ENCODE data around the gene SERPINA4.
"Not testable (repeated sequence)": the region's sequence is repeated elsewhere in the genome, so short reads cannot be mapped to it uniquely, and the experiment has no call there.

The SERPINA4 gene

DNA sequence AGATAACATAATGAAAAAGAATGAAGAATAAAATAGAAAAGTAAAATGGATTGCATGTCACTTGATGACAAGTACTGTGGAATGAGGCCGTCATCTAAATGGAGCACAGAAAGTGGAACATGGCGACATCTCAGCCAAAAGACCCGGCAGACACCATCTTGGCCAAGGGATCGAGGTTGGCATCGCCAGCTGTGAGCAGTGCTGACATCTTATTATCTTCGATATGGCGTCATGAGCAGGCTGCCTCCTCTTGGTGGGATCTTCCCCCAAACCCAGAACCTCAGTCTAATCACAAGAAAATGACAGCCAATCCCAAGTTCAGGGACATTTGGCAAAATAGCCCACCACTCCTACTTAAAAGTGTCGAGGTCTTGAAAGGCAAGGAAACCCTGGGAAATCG, 35.1 kb downstream of the SERPINA4 start:
- Histone ChIP-seq H3K36me3 (ENCODE audit: control insufficient read depth, low read depth, low read length) (no peaks in the 10 kb centered on the region), H3K9me3 (ENCODE audit: control insufficient read depth, low read depth, low read length) (no peaks in the 10 kb centered on the region), H3K9ac (ENCODE audit: low read length) (no peak overlapping the region), H3K4me1 (ENCODE audit: control insufficient read depth, low read depth, low read length) (peaks cover 4% of the 10 kb centered on the region), H3K27me3 (ENCODE audit: control insufficient read depth, insufficient read depth, low read length) (no peaks in the 10 kb centered on the region), H3K4me3 (ENCODE audit: low read length) (no peak overlapping the region), H3K27ac (ENCODE audit: low read length) (no peak overlapping the region)

DNA sequence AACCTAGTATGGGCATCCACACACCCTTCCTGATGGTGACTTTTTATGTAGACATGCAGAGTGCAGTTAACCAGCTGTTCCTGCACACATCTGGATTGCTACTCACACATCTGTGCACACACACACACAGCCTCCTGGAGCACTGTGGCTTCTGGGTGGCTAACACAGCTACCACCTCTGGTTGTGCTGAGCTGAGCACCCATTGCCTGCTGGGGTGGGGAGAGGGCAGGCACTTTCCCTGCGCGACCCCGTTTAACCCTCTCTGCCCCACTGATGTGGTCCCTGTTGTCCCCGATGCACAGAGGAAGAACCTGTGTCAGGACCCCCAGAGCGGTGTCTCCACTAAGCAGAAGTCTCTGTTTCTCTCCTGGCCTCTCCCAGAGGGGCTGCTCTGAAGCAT, 36.5 kb downstream of the SERPINA4 start:
- no peaks in the 10 kb centered on the region for H3K9me3 ChIP-seq (ENCODE audit: control insufficient read depth, low read depth, low read length)
- H3K4me1 ChIP-seq (ENCODE audit: control insufficient read depth, low read depth, low read length): peaks cover 7% of the 10 kb centered on the region
- no peak overlapping the region for H3K27ac ChIP-seq (ENCODE audit: low read length)
- no peak overlapping the region for H3K4me3 ChIP-seq (ENCODE audit: low read length)
- no peaks in the 10 kb centered on the region for H3K36me3 ChIP-seq (ENCODE audit: control insufficient read depth, low read depth, low read length)
- H3K27me3 ChIP-seq (ENCODE audit: control insufficient read depth, insufficient read depth, low read length): no peaks in the 10 kb centered on the region
- H3K9ac ChIP-seq (ENCODE audit: low read length): no peak overlapping the region

DNA sequence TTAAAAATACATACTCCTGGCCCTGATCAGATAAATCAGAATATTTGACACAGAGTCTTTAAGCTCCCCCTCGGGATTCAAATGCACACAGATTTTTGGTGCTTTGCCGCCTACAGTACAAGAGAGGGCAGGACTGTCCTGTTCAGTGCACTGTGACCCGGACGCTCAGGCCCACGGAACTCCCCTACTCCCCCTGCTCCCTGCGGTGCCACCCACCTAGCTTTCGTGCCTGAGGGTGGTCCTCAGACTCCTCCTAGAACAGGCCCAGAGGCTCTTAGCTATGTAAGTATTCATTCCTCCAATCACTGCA, 37.2 kb downstream of the SERPINA4 start:
- Histone ChIP-seq H3K36me3 (ENCODE audit: control insufficient read depth, low read depth, low read length) (no peaks in the 10 kb centered on the region), H3K27me3 (ENCODE audit: control insufficient read depth, insufficient read depth, low read length) (no peaks in the 10 kb centered on the region), H3K27ac (ENCODE audit: low read length) (no peak overlapping the region), H3K4me1 (ENCODE audit: control insufficient read depth, low read depth, low read length) (peaks cover 7% of the 10 kb centered on the region), H3K9me3 (ENCODE audit: control insufficient read depth, low read depth, low read length) (no peaks in the 10 kb centered on the region), H3K4me3 (ENCODE audit: low read length) (no peak overlapping the region), H3K9ac (ENCODE audit: low read length) (no peak overlapping the region)

DNA sequence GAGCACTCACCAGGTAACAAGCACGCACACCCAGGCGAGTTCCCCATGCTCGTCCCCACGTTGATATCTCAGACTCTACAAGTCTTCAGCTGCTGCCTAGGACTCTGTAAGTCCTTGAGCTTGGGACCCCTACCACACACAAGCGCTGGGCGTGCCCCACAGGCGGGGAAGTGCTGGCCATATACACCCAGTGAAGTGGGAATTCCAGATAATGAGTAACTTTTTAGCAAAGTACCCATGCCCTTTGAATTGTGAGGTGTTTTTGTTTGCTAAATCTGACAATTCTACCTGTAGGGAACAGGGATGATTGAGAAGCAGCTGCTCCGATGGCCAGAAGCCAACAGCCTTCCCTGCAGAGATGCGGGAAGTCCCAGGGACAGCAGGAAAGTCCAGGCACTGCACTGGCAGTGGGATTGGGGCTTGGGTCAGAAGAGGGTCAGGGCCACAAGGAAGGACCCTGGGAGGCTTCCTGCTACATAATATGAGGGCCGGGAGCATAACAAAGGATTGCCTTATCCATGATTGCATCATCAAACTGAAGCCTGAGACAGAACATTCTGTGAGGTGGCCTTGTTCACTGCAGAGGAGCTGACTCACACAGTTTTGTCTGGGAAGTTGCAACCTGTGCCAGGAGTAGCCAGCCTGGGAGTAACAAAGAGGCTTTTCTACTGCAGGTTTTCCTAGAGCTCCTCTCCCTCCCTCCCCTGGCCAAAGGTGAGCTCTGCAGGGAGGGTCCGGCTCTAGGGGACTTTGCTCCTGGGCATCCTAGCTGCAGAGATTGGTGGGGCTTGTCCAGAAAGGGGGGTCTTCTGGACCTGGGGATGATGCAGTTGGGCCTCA, 37.8 kb downstream of the SERPINA4 start:
- H3K4me3 ChIP-seq (ENCODE audit: low read length): no peak overlapping the region
- no peak overlapping the region for H3K27ac ChIP-seq (ENCODE audit: low read length)
- no peaks in the 10 kb centered on the region for H3K36me3 ChIP-seq (ENCODE audit: control insufficient read depth, low read depth, low read length)
- H3K9ac ChIP-seq (ENCODE audit: low read length): no peak overlapping the region
- peaks cover 7% of the 10 kb centered on the region for H3K4me1 ChIP-seq (ENCODE audit: control insufficient read depth, low read depth, low read length)
- H3K9me3 ChIP-seq (ENCODE audit: control insufficient read depth, low read depth, low read length): no peaks in the 10 kb centered on the region
- no peaks in the 10 kb centered on the region for H3K27me3 ChIP-seq (ENCODE audit: control insufficient read depth, insufficient read depth, low read length)

DNA sequence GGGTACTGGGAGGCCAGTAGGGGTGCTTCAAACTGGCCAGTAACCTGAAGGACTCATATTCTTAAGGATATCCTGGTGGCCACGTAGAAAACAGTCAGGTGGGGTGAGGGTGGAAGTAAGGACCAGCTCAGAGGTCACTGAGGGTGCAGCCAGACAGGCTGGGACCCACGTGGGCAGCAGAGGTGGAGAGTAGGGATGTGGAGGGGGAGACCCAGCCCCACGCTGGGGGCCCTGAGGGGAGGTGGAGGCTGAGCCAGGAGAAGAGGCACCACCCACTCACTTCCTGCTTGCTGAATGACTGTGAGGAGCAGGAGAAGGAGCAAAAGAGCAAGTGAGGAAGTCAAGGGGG, 38.4 kb downstream of the SERPINA4 start:
- Histone ChIP-seq H3K36me3 (ENCODE audit: control insufficient read depth, low read depth, low read length) (no peaks in the 10 kb centered on the region), H3K4me3 (ENCODE audit: low read length) (no peak overlapping the region), H3K9me3 (ENCODE audit: control insufficient read depth, low read depth, low read length) (no peaks in the 10 kb centered on the region), H3K4me1 (ENCODE audit: control insufficient read depth, low read depth, low read length) (peaks cover 7% of the 10 kb centered on the region), H3K27ac (ENCODE audit: low read length) (no peak overlapping the region), H3K27me3 (ENCODE audit: control insufficient read depth, insufficient read depth, low read length) (no peaks in the 10 kb centered on the region), H3K9ac (ENCODE audit: low read length) (no peak overlapping the region)

DNA sequence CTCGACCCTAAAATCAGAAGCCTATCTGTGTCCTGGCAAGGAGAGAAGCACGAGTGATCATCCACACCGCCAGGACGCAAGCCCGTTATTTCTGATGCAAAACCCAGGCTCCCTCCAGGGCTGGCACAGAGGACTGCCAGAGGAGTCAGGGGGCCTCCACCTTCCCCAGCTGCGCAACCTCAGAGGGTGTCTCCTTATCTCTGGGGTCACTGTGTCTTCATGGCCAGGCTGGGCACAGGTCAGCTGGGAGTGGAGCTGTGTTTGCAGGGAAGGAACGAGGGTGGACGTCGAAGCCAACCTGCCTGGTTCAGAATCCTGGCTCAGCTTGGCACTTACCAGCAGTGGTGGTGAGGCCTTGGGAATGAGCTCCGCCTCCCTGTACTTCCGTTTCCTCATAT, 38.9 kb downstream of the SERPINA4 start:
- Histone ChIP-seq H3K27ac (ENCODE audit: low read length) (no peak overlapping the region), H3K9ac (ENCODE audit: low read length) (no peak overlapping the region)

DNA sequence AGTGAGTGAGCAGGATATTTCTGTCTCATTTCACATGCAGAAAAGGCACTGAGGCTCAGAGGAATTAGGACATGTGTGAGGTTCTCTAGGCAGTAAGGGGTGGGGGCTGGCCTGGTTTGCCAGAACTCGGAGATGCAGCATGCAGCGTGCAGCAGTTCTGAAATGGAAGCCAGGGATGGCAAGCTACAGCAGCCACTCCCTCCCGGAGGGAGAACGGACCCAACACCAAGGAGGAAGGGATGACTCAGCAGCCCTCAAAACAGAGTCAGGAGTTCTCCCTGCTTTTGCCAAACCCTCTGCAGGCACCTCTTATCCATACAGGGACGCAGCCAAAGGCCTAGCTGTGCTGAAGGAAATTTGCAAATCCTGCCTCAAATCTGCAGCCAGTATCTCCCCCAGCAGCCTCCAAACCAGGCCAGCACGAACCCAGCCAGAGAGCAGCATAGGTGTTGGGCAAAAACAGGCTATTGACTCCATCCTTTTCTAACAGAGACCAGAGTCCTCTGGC, 40.7 kb downstream of the SERPINA4 start:
- Histone ChIP-seq H3K4me3 (ENCODE audit: low read length) (no peak overlapping the region), H3K27me3 (ENCODE audit: control insufficient read depth, insufficient read depth, low read length) (no peaks in the 10 kb centered on the region), H3K36me3 (ENCODE audit: control insufficient read depth, low read depth, low read length) (no peaks in the 10 kb centered on the region), H3K9ac (ENCODE audit: low read length) (no peak overlapping the region), H3K9me3 (ENCODE audit: control insufficient read depth, low read depth, low read length) (no peaks in the 10 kb centered on the region), H3K27ac (ENCODE audit: low read length) (no peak overlapping the region), H3K4me1 (ENCODE audit: control insufficient read depth, low read depth, low read length) (peaks cover 7% of the 10 kb centered on the region)

More for the DNA sequence above, 38.9 kb downstream of the SERPINA4 start:
- no peak overlapping the region for H3K4me3 ChIP-seq (ENCODE audit: low read length)
- H3K9me3 ChIP-seq (ENCODE audit: control insufficient read depth, low read depth, low read length): no peaks in the 10 kb centered on the region
- H3K4me1 ChIP-seq (ENCODE audit: control insufficient read depth, low read depth, low read length): peaks cover 7% of the 10 kb centered on the region
- no peaks in the 10 kb centered on the region for H3K27me3 ChIP-seq (ENCODE audit: control insufficient read depth, insufficient read depth, low read length)
- no peaks in the 10 kb centered on the region for H3K36me3 ChIP-seq (ENCODE audit: control insufficient read depth, low read depth, low read length)

DNA sequence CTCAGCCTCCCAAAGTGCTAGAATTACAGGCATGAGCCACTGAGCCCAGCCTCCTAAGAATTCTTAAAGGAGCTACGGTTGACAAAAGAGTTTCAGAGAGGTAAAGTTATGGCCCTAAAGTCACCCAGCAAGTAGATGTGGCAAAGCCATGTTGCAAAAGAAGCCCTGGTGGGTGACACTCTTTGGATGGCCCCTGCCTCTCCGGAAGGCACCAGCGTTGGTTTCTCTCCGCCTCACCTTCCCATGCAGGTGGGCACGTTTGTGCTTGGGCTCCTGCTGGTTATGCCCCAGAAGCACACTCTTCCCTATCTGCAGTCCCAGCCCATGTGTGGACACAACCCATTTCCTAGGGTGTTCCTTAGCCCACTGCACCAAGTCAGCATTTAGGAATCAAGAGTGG, 41.5 kb downstream of the SERPINA4 start:
- Histone ChIP-seq H3K27ac (ENCODE audit: low read length) (no peak overlapping the region), H3K9me3 (ENCODE audit: control insufficient read depth, low read depth, low read length) (no peaks in the 10 kb centered on the region), H3K27me3 (ENCODE audit: control insufficient read depth, insufficient read depth, low read length) (no peaks in the 10 kb centered on the region), H3K9ac (ENCODE audit: low read length) (no peak overlapping the region), H3K4me3 (ENCODE audit: low read length) (no peak overlapping the region), H3K4me1 (ENCODE audit: control insufficient read depth, low read depth, low read length) (peaks cover 7% of the 10 kb centered on the region), H3K36me3 (ENCODE audit: control insufficient read depth, low read depth, low read length) (no peaks in the 10 kb centered on the region)

DNA sequence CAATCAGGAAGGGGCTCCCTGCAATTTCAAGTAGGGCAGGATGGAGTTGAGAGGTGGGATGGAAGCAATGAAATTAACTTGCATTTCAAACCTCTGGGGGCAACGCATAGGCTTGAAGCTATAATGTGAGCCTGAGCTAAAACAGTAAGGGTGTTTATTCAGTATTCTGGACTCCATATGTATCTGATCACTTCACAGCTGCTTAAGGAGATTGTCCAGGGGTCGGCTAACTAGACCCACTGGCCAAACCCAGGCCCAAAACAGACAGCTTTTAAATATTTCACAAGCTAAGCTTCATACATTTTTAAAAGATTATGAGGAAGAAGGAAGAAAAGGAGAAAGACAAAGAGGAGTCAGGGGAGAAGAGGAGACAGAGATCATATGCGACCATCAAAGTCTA, 44.1 kb downstream of the SERPINA4 start:
- Histone ChIP-seq H3K4me3 (ENCODE audit: low read length) (no peak overlapping the region), H3K4me1 (ENCODE audit: control insufficient read depth, low read depth, low read length) (peaks cover 3% of the 10 kb centered on the region), H3K9me3 (ENCODE audit: control insufficient read depth, low read depth, low read length) (no peaks in the 10 kb centered on the region), H3K27ac (ENCODE audit: low read length) (no peak overlapping the region), H3K9ac (ENCODE audit: low read length) (no peak overlapping the region), H3K27me3 (ENCODE audit: control insufficient read depth, insufficient read depth, low read length) (no peaks in the 10 kb centered on the region), H3K36me3 (ENCODE audit: control insufficient read depth, low read depth, low read length) (no peaks in the 10 kb centered on the region)

DNA sequence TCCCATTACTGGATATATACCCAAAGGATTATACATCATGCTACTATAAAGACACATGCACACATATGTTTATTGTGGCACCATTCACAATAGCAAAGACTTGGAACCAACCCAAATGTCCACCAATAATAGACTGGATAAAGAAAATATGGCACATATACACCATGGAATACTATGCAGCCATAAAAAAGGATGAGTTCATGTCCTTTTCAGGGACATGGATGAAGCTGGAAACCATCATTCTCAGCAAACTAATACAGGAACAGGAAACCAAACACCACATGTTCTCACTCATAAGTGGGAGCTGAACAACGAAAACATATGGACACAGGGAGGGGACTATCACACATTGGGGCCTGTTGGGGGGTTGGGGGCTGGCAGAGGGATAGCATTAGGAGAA, 47.7 kb downstream of the SERPINA4 start:
- not testable (repeated sequence) for H3K4me3 ChIP-seq (ENCODE audit: low read length); H3K27me3 ChIP-seq (ENCODE audit: control insufficient read depth, insufficient read depth, low read length); H3K27ac ChIP-seq (ENCODE audit: low read length); H3K36me3 ChIP-seq (ENCODE audit: control insufficient read depth, low read depth, low read length); H3K4me1 ChIP-seq (ENCODE audit: control insufficient read depth, low read depth, low read length); H3K9ac ChIP-seq (ENCODE audit: low read length); H3K9me3 ChIP-seq (ENCODE audit: control insufficient read depth, low read depth, low read length)

DNA sequence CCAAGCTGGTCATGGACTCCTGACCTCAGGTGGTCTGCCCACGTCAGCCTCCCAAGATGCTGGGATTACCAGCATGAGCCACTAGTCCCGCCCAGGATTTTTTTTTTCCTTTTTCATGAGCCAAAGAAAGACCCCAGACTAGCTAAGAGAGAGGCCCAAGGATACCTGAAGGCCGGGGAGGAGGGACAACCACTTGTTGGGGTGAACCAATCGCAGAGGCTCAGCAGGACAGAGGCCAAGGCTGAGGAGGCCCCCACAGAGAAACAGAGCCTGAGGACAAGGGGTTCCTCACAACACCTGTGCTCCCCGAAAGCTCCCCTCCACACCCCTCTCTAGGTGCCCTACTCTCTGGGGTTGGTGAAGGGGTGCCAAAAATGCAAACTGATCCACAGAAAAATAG, 49.9 kb downstream of the SERPINA4 start:
- H3K9me3 ChIP-seq (ENCODE audit: control insufficient read depth, low read depth, low read length): no peaks in the 10 kb centered on the region
- H3K4me1 ChIP-seq (ENCODE audit: control insufficient read depth, low read depth, low read length): no peaks in the 10 kb centered on the region
- H3K9ac ChIP-seq (ENCODE audit: low read length): no peak overlapping the region
- H3K4me3 ChIP-seq (ENCODE audit: low read length): no peak overlapping the region
- H3K27ac ChIP-seq (ENCODE audit: low read length): no peak overlapping the region
- no peaks in the 10 kb centered on the region for H3K36me3 ChIP-seq (ENCODE audit: control insufficient read depth, low read depth, low read length)
- no peaks in the 10 kb centered on the region for H3K27me3 ChIP-seq (ENCODE audit: control insufficient read depth, insufficient read depth, low read length)

DNA sequence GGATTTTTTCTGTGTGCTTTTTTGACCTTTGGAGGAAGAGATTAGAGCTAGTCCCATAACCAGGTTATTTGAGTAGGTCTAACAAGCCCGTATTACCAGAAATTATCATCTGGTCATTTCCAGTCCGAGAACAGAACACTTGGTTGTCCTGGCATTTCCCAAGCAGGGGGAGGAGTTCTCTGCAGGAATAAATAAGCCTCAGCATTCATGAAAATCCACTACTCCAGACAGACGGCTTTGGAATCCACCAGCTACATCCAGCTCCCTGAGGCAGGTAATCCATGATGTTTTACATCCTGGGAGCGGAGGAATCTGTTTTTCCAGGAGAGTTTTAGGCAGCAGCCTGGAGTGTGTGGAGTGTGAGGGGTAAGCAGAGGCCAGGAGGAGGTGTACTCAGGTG, 50.9 kb downstream of the SERPINA4 start, which contains the start of gene SERPINA3:
Gene SERPINA3 (plus strand): TSS at position 218 of the 400 bp plus-strand sequence. CDS start 2,051 bp downstream, outside the sequence.
- no peaks in the 10 kb centered on the region for H3K9me3 ChIP-seq (ENCODE audit: control insufficient read depth, low read depth, low read length)
- H3K27ac ChIP-seq (ENCODE audit: low read length): no peak within 1 kb of the TSS
- H3K27me3 ChIP-seq (ENCODE audit: control insufficient read depth, insufficient read depth, low read length): no peaks in the 10 kb centered on the region
- H3K36me3 ChIP-seq (ENCODE audit: control insufficient read depth, low read depth, low read length): no peaks in the 10 kb centered on the region
- H3K4me1 ChIP-seq (ENCODE audit: control insufficient read depth, low read depth, low read length): no peaks in the 10 kb centered on the region
- no peak within 1 kb of the TSS for H3K4me3 ChIP-seq (ENCODE audit: low read length)
- no peak within 1 kb of the TSS for H3K9ac ChIP-seq (ENCODE audit: low read length)
